Neural progenitor cell (in vitro differentiated cells): Measurements from ENCODE around the gene DCAF5. TPM values are rescaled to one million over a fixed set of nuclear protein-coding genes. Genes with fewer than 3 reads are reported as not detected.
A peak's percentile ranks its signal among the peaks of the same experiment; 100 is the strongest.

Experiments
- DNase-seq: peaks from one replicate; pipeline ENCODE4 v3.0.0-alpha.2; 2016; ENCODE audit warnings: low spot score
- H2AFZ ChIP-seq: fragments of 200-600 bp; sonication (generic); replicated peaks from 2 replicates; pipeline ENCODE4 v1.6.1; 2016; ENCODE audit warnings: antibody characterized with exemption
- H3F3A ChIP-seq: fragments of 200-600 bp; sonication (generic); 2 replicates; pipeline ENCODE4 v1.6.1; 2016; ENCODE audit warnings: antibody characterized with exemption, low read depth
- H3K27ac ChIP-seq: fragments of 200-600 bp; sonication (generic); 2 replicates; pipeline ENCODE4 v1.5.1; 2016; ENCODE audit warnings: mild to moderate bottlenecking
- H3K27me3 ChIP-seq: fragments of 200-600 bp; sonication (generic); 2 replicates; pipeline ENCODE4 v1.6.1; 2016; ENCODE audit warnings: mild to moderate bottlenecking, moderate library complexity
- H3K36me3 ChIP-seq: fragments of 200-600 bp; sonication (generic); 2 replicates; pipeline ENCODE4 v1.5.1; 2016
- H3K4me1 ChIP-seq: fragments of 200-600 bp; sonication (generic); 2 replicates; pipeline ENCODE4 v1.6.1; 2016; ENCODE audit warnings: mixed run types
- H3K4me2 ChIP-seq: fragments of 200-600 bp; sonication (generic); 2 replicates; pipeline ENCODE4 v1.6.1; 2016
- H3K4me3 ChIP-seq: fragments of 200-600 bp; sonication (generic); 2 replicates; pipeline ENCODE4 v1.5.1; 2016
- H3K79me2 ChIP-seq: fragments of 200-600 bp; sonication (generic); 2 replicates; pipeline ENCODE4 v1.6.1; 2016; ENCODE audit warnings: low read depth
- H3K9ac ChIP-seq: fragments of 200-600 bp; sonication (generic); 2 replicates; pipeline ENCODE4 v1.6.1; 2016
- H3K9me3 ChIP-seq: fragments of 200-600 bp; sonication (generic); 2 replicates; pipeline ENCODE4 v1.5.1; 2016; ENCODE audit warnings: low read depth
- H4K20me1 ChIP-seq: fragments of 200-600 bp; sonication (generic); 2 replicates; pipeline ENCODE4 v1.6.1; 2016; ENCODE audit warnings: low read depth
- H3K27ac Mint-ChIP-seq: 3 replicates; pipeline ENCODE4 v1.8.0; 2021; ENCODE audit warnings: mixed read lengths
- H3K27me3 Mint-ChIP-seq: 2 replicates; pipeline ENCODE4 v1.8.0; 2022; ENCODE audit warnings: low read depth, mild to moderate bottlenecking, inconsistent platforms, moderate library complexity, mixed read lengths; ENCODE audit not compliant: insufficient read depth
- H3K36me3 Mint-ChIP-seq: 3 replicates; pipeline ENCODE4 v1.8.0; 2021; ENCODE audit warnings: mixed read lengths
- H3K4me1 Mint-ChIP-seq: 3 replicates; pipeline ENCODE4 v1.8.0; 2021; ENCODE audit warnings: mixed read lengths
- H3K4me3 Mint-ChIP-seq: 3 replicates; pipeline ENCODE4 v1.8.0; 2021; ENCODE audit warnings: mild to moderate bottlenecking, moderate library complexity, mixed read lengths
- H3K9me3 Mint-ChIP-seq: 3 replicates; pipeline ENCODE4 v1.8.0; 2020; ENCODE audit warnings: mixed read lengths
- EZH2 ChIP-seq: fragments of 200-600 bp; sonication (generic); IDR thresholded peaks from 2 replicates; pipeline ENCODE4 v1.6.1; 2017; ENCODE audit warnings: antibody characterized with exemption, mild to moderate bottlenecking, moderate library complexity
- EZH2phosphoT487 ChIP-seq: fragments of 200-600 bp; sonication (generic); IDR thresholded peaks from 2 replicates; pipeline ENCODE4 v1.6.1; 2017; ENCODE audit warnings: antibody characterized with exemption
- total RNA-seq: library from RNA; depleted of rRNA; stranded (reverse); fragments of >200 nt; gene quantifications from 2 replicates; pipeline ENCODE4 v1.2.3, GENCODE V29; 2015; ENCODE audit warnings: low replicate concordance
- TF ChIP-seq, protein P1 (sequence below): fragments of 200-600 bp; sonication (generic); IDR thresholded peaks from 2 replicates; pipeline ENCODE4 v1.5.1; 2017; ENCODE audit warnings: antibody characterized with exemption, mild to moderate bottlenecking

The DCAF5 gene
- total RNA-seq, 1 donor from 2014 or later = 22.4 TPM

DNA sequence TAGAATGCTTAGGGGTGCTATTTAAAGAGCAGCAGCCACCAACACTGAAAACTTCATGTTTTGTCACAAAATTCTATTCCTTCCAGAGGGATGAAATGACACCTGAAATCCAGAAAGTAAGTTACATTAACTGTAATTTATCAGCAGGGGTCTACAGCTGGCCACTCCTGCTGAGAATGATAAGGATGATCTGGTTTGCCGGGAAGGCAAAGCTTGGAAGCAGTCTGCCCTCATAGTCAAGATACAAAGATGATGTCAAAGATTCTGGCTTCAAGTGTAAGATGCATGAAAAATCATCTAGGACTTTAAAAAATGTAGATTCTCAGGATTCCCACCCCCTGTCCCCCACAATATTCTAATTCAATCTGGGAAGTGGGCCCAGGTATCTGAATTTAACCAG is 58.4 kb downstream of the DCAF5 start:
- Histone ChIP-seq H3K36me3 (peaks cover 5% of the 10 kb centered on the region), H3K27ac (peak overlapping the region; percentile 78), H3K9me3 (no peaks in the 10 kb centered on the region), H2AFZ (no peak overlapping the region), H3F3A (peaks cover 47% of the 10 kb centered on the region), H3K4me1 (peaks cover 45% of the 10 kb centered on the region), H3K4me2 (peak overlapping the region; percentile 50), H3K79me2 (no peaks in the 10 kb centered on the region), H3K9ac (no peak overlapping the region), H3K27me3 (no peaks in the 10 kb centered on the region), H4K20me1 (peaks cover 16% of the 10 kb centered on the region), H3K4me3 (no peak overlapping the region)
- H3K4me1 Mint-ChIP-seq = peaks cover 51% of the 10 kb centered on the region
- H3K9me3 Mint-ChIP-seq = no peaks in the 10 kb centered on the region
- DNase-seq = no peak
- TF ChIP-seq EZH2 = no peak
- no peak for TF ChIP-seq EZH2phosphoT487
- TF ChIP-seq, protein P1, sequence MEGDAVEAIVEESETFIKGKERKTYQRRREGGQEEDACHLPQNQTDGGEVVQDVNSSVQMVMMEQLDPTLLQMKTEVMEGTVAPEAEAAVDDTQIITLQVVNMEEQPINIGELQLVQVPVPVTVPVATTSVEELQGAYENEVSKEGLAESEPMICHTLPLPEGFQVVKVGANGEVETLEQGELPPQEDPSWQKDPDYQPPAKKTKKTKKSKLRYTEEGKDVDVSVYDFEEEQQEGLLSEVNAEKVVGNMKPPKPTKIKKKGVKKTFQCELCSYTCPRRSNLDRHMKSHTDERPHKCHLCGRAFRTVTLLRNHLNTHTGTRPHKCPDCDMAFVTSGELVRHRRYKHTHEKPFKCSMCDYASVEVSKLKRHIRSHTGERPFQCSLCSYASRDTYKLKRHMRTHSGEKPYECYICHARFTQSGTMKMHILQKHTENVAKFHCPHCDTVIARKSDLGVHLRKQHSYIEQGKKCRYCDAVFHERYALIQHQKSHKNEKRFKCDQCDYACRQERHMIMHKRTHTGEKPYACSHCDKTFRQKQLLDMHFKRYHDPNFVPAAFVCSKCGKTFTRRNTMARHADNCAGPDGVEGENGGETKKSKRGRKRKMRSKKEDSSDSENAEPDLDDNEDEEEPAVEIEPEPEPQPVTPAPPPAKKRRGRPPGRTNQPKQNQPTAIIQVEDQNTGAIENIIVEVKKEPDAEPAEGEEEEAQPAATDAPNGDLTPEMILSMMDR = no peak
- H3K27ac Mint-ChIP-seq = no peak overlapping the region
- H3K27me3 Mint-ChIP-seq = no peaks in the 10 kb centered on the region
- peaks cover 29% of the 10 kb centered on the region for H3K36me3 Mint-ChIP-seq
- no peak overlapping the region for H3K4me3 Mint-ChIP-seq

DNA sequence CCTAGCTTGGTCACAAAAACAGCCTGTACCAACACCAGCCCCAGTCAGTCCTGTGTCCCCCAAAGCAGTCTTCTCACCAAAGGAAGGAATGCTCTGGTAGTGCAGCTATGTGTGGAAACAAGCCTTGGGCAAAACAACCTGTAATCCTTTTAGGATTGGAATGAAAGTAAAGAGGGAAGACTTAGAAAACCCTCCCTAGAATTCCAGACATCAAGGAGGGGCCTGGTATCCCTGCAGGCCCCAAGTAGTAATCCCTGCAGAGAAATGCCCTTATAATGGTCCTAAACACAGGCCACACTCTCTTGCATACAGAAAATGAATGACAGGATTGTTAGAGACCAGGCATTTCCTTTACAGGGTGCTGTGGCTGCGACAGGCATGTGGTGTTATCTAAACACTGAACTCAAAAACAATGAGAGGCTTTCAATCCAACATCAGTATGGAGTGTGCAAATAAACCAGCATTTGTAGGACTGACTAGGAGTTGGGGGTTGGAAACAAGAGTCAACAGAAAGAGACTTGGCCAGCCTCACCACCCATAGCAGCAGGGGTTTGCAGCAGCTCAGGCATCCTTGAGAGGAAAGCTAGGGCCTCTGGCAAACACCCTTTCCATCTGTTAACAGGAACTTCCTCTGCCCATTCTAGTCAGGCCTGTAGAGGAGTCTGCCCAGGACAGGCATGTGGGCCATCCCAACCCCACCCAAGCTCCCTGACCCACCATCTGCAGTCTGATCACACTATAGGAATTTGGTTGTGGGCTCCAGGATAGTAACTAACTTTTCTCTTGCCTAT is 59.1 kb downstream of the DCAF5 start:
- no peaks in the 10 kb centered on the region for H3K9me3 ChIP-seq
- peak overlapping the region; percentile 78 for H3K27ac ChIP-seq
- no peaks in the 10 kb centered on the region for H3K27me3 ChIP-seq
- Mint-ChIP-seq H3K4me3 (no peak overlapping the region), H3K27ac (no peak overlapping the region), H3K9me3 (no peaks in the 10 kb centered on the region), H3K27me3 (no peaks in the 10 kb centered on the region), H3K36me3 (peaks cover 26% of the 10 kb centered on the region), H3K4me1 (peaks cover 48% of the 10 kb centered on the region)
- peak overlapping the region; percentile 50 for H3K4me2 ChIP-seq
- H3F3A ChIP-seq = peaks cover 47% of the 10 kb centered on the region
- no peaks in the 10 kb centered on the region for H3K79me2 ChIP-seq
- H3K9ac ChIP-seq = no peak overlapping the region
- H2AFZ ChIP-seq = no peak overlapping the region
- DNase-seq = peak; percentile 39
- peaks cover 45% of the 10 kb centered on the region for H3K4me1 ChIP-seq
- H3K36me3 ChIP-seq = peaks cover 5% of the 10 kb centered on the region
- no peak for TF ChIP-seq EZH2
- TF ChIP-seq EZH2phosphoT487 = no peak
- TF ChIP-seq, protein P1 = no peak
- H3K4me3 ChIP-seq = no peak overlapping the region
- H4K20me1 ChIP-seq = peaks cover 16% of the 10 kb centered on the region

DNA sequence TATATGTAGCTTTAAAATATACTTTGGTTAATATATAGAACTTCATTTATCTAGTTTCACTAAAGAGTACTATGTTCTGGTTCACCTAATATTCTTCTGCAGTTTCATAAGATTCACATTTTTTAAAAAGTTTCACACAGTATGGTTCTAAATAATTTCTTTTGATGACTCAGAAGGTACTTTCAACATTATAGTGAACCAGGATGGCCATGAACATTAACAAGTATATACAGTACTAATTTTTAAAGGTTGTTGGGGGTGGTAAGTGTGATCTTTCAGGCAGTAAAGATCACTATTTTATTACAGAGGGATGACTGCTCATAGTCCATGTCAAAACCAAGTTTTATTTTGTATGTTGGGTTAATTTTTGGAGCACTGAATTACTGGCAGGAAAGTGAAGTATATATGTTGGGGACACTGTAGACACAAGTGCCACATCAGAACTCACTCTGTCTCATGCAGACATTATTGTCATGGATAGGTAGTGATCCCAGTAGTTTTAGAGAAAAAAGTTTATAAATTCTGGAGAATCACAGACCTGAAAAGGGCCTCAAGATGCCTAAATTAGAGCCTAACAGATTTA is 60.0 kb downstream of the DCAF5 start:
- DNase-seq = no peak
- Histone ChIP-seq H2AFZ (no peak overlapping the region), H3K9ac (no peak overlapping the region), H3F3A (peaks cover 42% of the 10 kb centered on the region), H3K4me3 (no peak overlapping the region), H3K4me2 (peak overlapping the region; percentile 50), H3K36me3 (peaks cover 5% of the 10 kb centered on the region), H3K79me2 (no peaks in the 10 kb centered on the region), H3K27ac (peak overlapping the region; percentile 78), H3K4me1 (peaks cover 41% of the 10 kb centered on the region), H3K27me3 (no peaks in the 10 kb centered on the region), H3K9me3 (no peaks in the 10 kb centered on the region), H4K20me1 (peaks cover 11% of the 10 kb centered on the region)
- TF ChIP-seq, protein P1 = no peak
- no peak for TF ChIP-seq EZH2phosphoT487
- TF ChIP-seq EZH2 = no peak
- H3K27me3 Mint-ChIP-seq = no peaks in the 10 kb centered on the region
- H3K27ac Mint-ChIP-seq = no peak overlapping the region
- H3K4me3 Mint-ChIP-seq = no peak overlapping the region
- H3K4me1 Mint-ChIP-seq = peaks cover 43% of the 10 kb centered on the region
- peaks cover 24% of the 10 kb centered on the region for H3K36me3 Mint-ChIP-seq
- H3K9me3 Mint-ChIP-seq = no peaks in the 10 kb centered on the region
